Cardiac ventricle fibroblast (primary cell): ENCODE results near the gene SERPINB12. TPM values are rescaled to one million over a fixed set of nuclear protein-coding genes. Genes with fewer than 3 reads are reported as not detected.

Source experiments
- total RNA-seq: library from RNA; depleted of rRNA; stranded (reverse); fragments of >200 nt; gene quantifications from 2 replicates; pipeline ENCODE4 v1.2.3, GENCODE V29; 2015

The SERPINB12 gene, protein sequence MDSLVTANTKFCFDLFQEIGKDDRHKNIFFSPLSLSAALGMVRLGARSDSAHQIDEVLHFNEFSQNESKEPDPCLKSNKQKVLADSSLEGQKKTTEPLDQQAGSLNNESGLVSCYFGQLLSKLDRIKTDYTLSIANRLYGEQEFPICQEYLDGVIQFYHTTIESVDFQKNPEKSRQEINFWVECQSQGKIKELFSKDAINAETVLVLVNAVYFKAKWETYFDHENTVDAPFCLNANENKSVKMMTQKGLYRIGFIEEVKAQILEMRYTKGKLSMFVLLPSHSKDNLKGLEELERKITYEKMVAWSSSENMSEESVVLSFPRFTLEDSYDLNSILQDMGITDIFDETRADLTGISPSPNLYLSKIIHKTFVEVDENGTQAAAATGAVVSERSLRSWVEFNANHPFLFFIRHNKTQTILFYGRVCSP
- not detected in 2 replicates for total RNA-seq

GRCh38 chr18:63542069-63542468 lies at the start of gene SERPINB12:
Gene SERPINB12, plus strand, starts transcription at chr18:63542369. Its CDS starts 13,791 bp downstream, at chr18:63556160.

DNA sequence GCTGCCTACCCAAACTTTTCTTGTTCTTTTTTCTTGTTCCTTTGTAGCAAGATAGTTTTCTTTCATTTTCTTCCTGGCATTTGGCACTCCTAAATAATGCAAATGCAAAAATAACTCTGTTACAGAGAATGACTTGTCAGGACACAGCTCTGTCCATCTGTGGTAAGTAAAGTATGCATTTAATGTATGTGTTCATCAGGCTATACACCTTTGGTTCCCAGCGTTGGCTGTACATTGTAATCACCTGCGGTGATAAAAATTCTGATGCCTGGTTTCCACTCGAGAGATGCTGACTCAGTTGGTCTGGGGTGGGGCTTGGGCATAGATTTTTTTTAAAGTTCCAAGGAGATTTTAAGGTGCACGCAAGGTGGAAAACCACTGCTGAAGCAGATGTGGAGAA lies 44.8 kb downstream of the SERPINB12 start, which contains the start of gene SERPINB13:
SERPINB13 (plus strand) TSS at position 378 of the 400 bp plus-strand sequence. CDS start 1,325 bp downstream, outside the sequence.

Other genes starting within 250 kb of the SERPINB12 start
- 3.4 and 8.3 TPM in 2 replicates for gene BCL2, start 222.6 kb upstream of the SERPINB12 start, total RNA-seq
- 34.8 and 36.8 TPM in 2 replicates for gene KDSR, start 175.2 kb upstream of the SERPINB12 start, total RNA-seq
- gene VPS4B, start 119.9 kb upstream of the SERPINB12 start, total RNA-seq, result 26.1 and 26.8 TPM in 2 replicates
- gene SERPINB5, start 65.4 kb upstream of the SERPINB12 start, total RNA-seq, result not detected in 2 replicates
- not detected in 2 replicates for gene SERPINB13, start 45.0 kb downstream of the SERPINB12 start, total RNA-seq
- 1.1 TPM in 1 of 2 replicates, not detected in the other for gene SERPINB4, start 101.9 kb downstream of the SERPINB12 start, total RNA-seq
- gene SERPINB3, start 119.5 kb downstream of the SERPINB12 start, total RNA-seq, result not detected in 2 replicates
- gene SERPINB11, start 160.6 kb downstream of the SERPINB12 start, total RNA-seq, result not detected in 2 replicates
- gene SERPINB7, start 233.0 kb downstream of the SERPINB12 start, total RNA-seq, result 2.2 TPM in 1 of 2 replicates, not detected in the other